ENCODE measurements around the gene UNKL.

DNA sequence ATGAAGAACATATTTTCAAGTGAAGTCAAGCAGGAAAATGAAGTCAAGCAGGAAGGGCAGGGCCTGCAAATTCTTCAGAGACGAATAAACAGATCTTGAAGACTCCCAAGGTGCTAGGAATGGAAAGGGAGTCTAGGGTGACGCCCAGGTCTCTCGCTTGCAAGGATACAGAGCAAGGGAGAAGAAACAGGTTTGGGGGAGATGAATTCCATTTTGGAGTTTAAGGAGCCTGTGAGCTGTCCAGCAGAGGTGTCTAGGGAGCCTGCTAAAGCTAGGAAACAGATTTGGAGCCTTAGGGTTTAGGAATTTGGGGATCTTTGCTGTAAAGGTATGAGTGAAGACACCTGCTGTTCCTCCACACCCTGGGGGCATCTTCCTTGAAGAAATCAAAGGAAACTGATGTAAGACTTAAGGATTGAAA, 2.0 kb upstream of the UNKL start:
- TF ChIP-seq, protein P1, sequence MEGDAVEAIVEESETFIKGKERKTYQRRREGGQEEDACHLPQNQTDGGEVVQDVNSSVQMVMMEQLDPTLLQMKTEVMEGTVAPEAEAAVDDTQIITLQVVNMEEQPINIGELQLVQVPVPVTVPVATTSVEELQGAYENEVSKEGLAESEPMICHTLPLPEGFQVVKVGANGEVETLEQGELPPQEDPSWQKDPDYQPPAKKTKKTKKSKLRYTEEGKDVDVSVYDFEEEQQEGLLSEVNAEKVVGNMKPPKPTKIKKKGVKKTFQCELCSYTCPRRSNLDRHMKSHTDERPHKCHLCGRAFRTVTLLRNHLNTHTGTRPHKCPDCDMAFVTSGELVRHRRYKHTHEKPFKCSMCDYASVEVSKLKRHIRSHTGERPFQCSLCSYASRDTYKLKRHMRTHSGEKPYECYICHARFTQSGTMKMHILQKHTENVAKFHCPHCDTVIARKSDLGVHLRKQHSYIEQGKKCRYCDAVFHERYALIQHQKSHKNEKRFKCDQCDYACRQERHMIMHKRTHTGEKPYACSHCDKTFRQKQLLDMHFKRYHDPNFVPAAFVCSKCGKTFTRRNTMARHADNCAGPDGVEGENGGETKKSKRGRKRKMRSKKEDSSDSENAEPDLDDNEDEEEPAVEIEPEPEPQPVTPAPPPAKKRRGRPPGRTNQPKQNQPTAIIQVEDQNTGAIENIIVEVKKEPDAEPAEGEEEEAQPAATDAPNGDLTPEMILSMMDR (conservative IDR thresholded peaks at IDR 0.05), result no peak
- no peak for TF ChIP-seq EZH2 (IDR thresholded peaks at IDR 0.05; ENCODE audit: low read depth)

All from PC-9 (cell line).